ENCODE results near the gene CNOT3.
A peak's percentile ranks its signal among the peaks of the same experiment; 100 is the strongest.

Gene CNOT3

GRCh38 chr19:54149021-54149812 is 11.7 kb downstream of the CNOT3 start:
- no peak for DNase-seq (ENCODE audit: low read depth in 2 of 2)

- DNase-seq (ENCODE audit: low read depth in 2 of 2), result no peak
Measured at GRCh38 chr19:54151362-54152035, 13.9 kb downstream of the CNOT3 start.

GRCh38 chr19:54152267-54152666 is 14.7 kb downstream of the CNOT3 start:
- DNase-seq (ENCODE audit: low read depth in 2 of 2), result no peak

- no peak for DNase-seq (ENCODE audit: low read depth in 2 of 2)
Measured at GRCh38 chr19:54152878-54153524, 15.4 kb downstream of the CNOT3 start.

- DNase-seq (ENCODE audit: low read depth in 2 of 2), result no peak
Measured at GRCh38 chr19:54153731-54154326, 16.3 kb downstream of the CNOT3 start.

- DNase-seq (ENCODE audit: low read depth in 2 of 2), result no peak
Measured at GRCh38 chr19:54154603-54155345, 17.2 kb downstream of the CNOT3 start.

- DNase-seq (ENCODE audit: low read depth in 2 of 2), result no peak
Measured at GRCh38 chr19:54155694-54156093, 18.1 kb downstream of the CNOT3 start.

GRCh38 chr19:54156490-54156889 is 18.9 kb downstream of the CNOT3 start:
- DNase-seq (ENCODE audit: low read depth in 2 of 2), result no peak

GRCh38 chr19:54156953-54157352 is 19.4 kb downstream of the CNOT3 start:
- no peak for DNase-seq (ENCODE audit: low read depth in 2 of 2)

- DNase-seq (ENCODE audit: low read depth in 2 of 2), result no peak
Measured at GRCh38 chr19:54158812-54159351, 21.3 kb downstream of the CNOT3 start.

- peak; percentile 95 to 100 for DNase-seq (ENCODE audit: low read depth in 2 of 2)
Measured at GRCh38 chr19:54159352-54160181, 22.0 kb downstream of the CNOT3 start, which contains the start of gene LENG1. LENG1 (minus strand) TSS chr19:54159721; CDS start chr19:54159695, 26 bp downstream.

GRCh38 chr19:54160182-54160811 is 22.7 kb downstream of the CNOT3 start:
- no peak for DNase-seq (ENCODE audit: low read depth in 2 of 2)

- no peak for DNase-seq (ENCODE audit: low read depth in 2 of 2)
Measured at GRCh38 chr19:54160854-54161253, 23.3 kb downstream of the CNOT3 start.

- DNase-seq (ENCODE audit: low read depth in 2 of 2), result peak; percentile 61 to 64
Measured at GRCh38 chr19:54162241-54162805, 24.8 kb downstream of the CNOT3 start.

- no peak for DNase-seq (ENCODE audit: low read depth in 2 of 2)
Measured at GRCh38 chr19:54162884-54163283, 25.3 kb downstream of the CNOT3 start.

GRCh38 chr19:54164369-54165068 is 27.0 kb downstream of the CNOT3 start:
- DNase-seq (ENCODE audit: low read depth in 2 of 2), result peak in 1 of 2 donors; percentile 32

- DNase-seq (ENCODE audit: low read depth in 2 of 2), result no peak
Measured at GRCh38 chr19:54165222-54165621, 27.7 kb downstream of the CNOT3 start.

- peak; percentile 65 to 75 for DNase-seq (ENCODE audit: low read depth in 2 of 2)
Measured at GRCh38 chr19:54168174-54168917, 30.8 kb downstream of the CNOT3 start.

All from stimulated activated CD8-positive, alpha-beta memory T cell treated with anti-CD3 and anti-CD28 coated beads, Interleukin-15, amount 100 ng/mL, for 4 hours (primary cell).